HG03097 (cell line): ENCODE data around the gene CD40LG.

Source experiments
- ATAC-seq: cut with Tn5 transposase; IDR thresholded peaks from one replicate; pipeline ENCODE4 v1.9.1; 2021; ENCODE audit not compliant: unreplicated experiment, low FRiP score

The CD40LG gene

DNA sequence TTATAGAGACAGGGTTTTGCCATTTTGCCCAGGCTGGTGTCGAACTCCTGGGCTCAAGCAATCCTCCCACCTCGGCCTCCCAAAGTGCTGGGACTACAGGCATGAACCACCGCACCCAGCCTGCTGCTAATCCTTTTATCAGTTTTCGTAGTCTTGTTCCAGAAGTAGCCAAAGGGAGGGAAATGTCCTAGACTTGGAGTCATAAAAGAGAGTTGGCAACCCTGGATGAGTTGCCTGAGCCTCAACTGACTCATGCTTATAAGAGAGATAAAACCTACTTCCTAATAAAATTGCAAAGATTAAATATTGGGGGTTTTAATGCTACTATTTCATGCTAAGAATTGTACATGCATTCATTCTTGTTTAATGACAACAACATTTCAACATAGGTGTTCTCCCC is 44.3 kb downstream of the CD40LG start:
- no peak for ATAC-seq

DNA sequence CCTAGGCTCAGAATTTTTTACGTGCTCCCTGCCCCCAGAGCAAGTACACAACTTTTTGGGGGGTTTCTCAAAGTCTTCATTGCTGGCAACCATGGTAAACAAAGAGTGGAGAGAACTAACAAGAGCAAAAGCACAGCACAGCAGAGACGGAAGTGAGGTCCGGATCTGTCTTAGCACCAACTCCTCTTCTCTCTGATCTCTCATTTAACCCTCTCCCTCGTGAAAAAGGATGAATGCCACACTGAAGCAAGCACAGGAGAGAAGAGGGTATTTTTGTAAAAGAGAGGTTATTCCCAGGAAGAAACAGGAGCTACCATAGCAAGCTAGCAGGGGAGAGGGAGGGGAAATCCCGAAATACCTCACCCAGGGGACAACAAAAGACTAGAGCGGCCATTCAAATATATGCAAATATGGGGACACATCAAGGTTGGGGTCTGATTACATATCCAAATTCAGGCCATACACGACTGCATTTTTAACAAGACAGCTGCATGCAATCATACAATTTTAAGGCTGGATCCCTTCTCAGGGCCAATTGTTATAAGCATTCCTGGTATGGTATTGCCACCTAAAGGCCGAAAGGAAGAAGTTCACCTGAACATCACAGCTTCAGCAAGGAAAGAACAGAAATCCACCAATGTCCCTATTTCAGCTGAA is 46.6 kb downstream of the CD40LG start:
- no peak for ATAC-seq

DNA sequence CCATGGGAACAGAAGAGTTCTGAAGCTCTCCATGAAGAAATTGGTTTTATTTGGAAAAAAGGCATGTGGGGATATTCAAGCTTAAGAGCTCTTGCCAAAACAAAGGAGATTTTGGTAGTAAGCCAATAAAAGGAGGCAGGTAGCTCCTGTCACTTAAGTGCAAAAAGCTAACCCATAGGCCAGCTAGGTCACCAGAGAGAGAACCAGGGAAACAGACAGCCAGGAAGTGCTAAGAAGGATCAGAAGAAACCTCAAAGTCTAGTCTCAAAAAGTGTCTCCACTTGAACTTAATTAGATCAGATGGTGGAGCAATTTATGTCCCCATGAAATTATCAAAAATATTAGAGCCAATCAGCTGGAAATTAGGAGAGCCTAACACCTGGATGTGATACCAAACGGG is 49.2 kb downstream of the CD40LG start:
- ATAC-seq, result no peak

DNA sequence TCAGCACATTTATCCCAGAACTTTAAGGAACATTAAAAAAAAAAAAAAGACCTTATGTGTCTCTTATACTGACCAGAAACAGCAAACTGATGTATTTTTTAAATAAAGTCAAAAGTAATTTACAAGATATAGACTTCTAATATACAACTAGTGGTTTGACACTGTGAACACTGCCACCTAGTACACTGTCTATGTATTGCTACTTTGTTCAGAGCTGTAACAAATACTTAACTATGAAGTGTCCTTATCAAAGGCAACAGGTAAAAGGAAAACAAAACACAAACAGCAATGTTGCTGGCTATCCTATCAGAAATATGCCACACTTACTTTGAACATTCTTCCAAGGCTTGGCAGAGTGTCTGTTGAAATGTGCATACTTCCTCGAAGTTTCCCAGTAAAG is 60.4 kb downstream of the CD40LG start:
- ATAC-seq, result no peak
